Neural cell (in vitro differentiated cells): ENCODE measurements around the gene TMEM143.

Experiments
- EP300 ChIP-seq: fragments of 450-650 bp; conservative IDR thresholded peaks from 2 replicates; pipeline ENCODE4 v1.6.1; 2014; ENCODE audit warnings: antibody characterized with exemption, mild to moderate bottlenecking, moderate library complexity; ENCODE audit not compliant: poor library complexity, severe bottlenecking
- EZH2 ChIP-seq: fragments of 200-600, 300-800 bp; shearing (Covaris generic), sonication (generic); IDR thresholded peaks from 2 replicates; pipeline ENCODE4 v1.6.1; 2014; ENCODE audit warnings: antibody characterized with exemption, low read length, borderline replicate concordance, mild to moderate bottlenecking; ENCODE audit not compliant: insufficient read depth, poor library complexity, severe bottlenecking
- MXI1 ChIP-seq: fragments of 450-650 bp; conservative IDR thresholded peaks from 2 replicates; pipeline ENCODE4 v1.6.1; 2014; ENCODE audit warnings: antibody characterized with exemption, mild to moderate bottlenecking; ENCODE audit not compliant: poor library complexity, severe bottlenecking
- POLR2AphosphoS5 ChIP-seq: IDR thresholded peaks from 2 replicates; pipeline ENCODE4 v1.6.1; 2012
- SMC3 ChIP-seq: fragments of 450-650 bp; conservative IDR thresholded peaks from 2 replicates; pipeline ENCODE4 v1.6.1; 2014; ENCODE audit warnings: antibody characterized with exemption, mild to moderate bottlenecking, moderate library complexity; ENCODE audit not compliant: poor library complexity
- TAF1 ChIP-seq: IDR thresholded peaks from 2 replicates; pipeline ENCODE4 v1.6.1; 2012; ENCODE audit warnings: low read depth
- TF ChIP-seq, protein P1 (sequence below): fragments of 450-650 bp; IDR thresholded peaks from 2 replicates; pipeline ENCODE4 v1.5.1; 2014; ENCODE audit warnings: antibody characterized with exemption, mild to moderate bottlenecking, moderate library complexity; ENCODE audit not compliant: poor library complexity, severe bottlenecking
- TF ChIP-seq, protein P2 (sequence below): IDR thresholded peaks from 2 replicates; pipeline ENCODE4 v1.6.1; 2012; ENCODE audit warnings: borderline replicate concordance

DNA sequence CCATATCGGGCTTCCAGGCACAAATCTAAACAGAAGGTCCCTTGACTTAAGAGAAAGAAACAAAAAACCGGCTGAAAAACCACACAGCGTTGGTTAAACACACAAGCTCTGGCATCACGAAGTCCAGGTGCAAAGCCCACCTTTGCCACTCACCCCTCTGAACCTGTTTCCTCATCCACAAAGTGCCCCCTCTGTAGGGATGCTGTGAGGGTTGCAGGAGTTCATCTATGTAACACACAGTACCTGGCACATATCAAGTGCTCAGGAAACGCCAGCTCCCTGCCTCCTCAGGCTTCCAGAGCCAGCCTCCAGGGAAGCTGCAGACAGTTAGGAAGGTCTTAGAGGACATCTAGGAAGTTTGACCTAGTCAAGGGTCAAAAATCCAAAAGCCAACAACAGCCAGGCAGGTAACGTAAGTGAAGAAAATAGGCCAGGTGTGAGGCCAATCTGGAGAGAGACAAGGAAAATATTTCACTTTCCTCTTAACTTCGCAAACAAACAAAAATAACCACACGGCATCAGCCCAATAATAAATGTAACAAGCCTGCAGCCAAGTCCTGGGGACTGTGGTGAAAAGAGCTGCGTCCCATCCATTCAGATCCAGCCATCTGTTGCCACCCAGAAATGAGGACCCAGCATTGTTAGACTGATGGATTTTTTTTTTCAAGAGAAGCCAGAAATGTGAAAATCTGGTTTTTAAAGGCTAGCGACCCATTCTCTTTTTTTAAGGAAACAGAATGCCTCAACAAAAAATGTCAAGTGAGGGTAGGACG lies 17.6 kb upstream of the TMEM143 start:
- TF ChIP-seq EP300 (no peak), EZH2 (no peak), TAF1 (no peak), SMC3 (no peak), POLR2AphosphoS5 (no peak), MXI1 (no peak)
- TF ChIP-seq, protein P1, sequence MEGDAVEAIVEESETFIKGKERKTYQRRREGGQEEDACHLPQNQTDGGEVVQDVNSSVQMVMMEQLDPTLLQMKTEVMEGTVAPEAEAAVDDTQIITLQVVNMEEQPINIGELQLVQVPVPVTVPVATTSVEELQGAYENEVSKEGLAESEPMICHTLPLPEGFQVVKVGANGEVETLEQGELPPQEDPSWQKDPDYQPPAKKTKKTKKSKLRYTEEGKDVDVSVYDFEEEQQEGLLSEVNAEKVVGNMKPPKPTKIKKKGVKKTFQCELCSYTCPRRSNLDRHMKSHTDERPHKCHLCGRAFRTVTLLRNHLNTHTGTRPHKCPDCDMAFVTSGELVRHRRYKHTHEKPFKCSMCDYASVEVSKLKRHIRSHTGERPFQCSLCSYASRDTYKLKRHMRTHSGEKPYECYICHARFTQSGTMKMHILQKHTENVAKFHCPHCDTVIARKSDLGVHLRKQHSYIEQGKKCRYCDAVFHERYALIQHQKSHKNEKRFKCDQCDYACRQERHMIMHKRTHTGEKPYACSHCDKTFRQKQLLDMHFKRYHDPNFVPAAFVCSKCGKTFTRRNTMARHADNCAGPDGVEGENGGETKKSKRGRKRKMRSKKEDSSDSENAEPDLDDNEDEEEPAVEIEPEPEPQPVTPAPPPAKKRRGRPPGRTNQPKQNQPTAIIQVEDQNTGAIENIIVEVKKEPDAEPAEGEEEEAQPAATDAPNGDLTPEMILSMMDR = no peak
- TF ChIP-seq, protein P2, sequence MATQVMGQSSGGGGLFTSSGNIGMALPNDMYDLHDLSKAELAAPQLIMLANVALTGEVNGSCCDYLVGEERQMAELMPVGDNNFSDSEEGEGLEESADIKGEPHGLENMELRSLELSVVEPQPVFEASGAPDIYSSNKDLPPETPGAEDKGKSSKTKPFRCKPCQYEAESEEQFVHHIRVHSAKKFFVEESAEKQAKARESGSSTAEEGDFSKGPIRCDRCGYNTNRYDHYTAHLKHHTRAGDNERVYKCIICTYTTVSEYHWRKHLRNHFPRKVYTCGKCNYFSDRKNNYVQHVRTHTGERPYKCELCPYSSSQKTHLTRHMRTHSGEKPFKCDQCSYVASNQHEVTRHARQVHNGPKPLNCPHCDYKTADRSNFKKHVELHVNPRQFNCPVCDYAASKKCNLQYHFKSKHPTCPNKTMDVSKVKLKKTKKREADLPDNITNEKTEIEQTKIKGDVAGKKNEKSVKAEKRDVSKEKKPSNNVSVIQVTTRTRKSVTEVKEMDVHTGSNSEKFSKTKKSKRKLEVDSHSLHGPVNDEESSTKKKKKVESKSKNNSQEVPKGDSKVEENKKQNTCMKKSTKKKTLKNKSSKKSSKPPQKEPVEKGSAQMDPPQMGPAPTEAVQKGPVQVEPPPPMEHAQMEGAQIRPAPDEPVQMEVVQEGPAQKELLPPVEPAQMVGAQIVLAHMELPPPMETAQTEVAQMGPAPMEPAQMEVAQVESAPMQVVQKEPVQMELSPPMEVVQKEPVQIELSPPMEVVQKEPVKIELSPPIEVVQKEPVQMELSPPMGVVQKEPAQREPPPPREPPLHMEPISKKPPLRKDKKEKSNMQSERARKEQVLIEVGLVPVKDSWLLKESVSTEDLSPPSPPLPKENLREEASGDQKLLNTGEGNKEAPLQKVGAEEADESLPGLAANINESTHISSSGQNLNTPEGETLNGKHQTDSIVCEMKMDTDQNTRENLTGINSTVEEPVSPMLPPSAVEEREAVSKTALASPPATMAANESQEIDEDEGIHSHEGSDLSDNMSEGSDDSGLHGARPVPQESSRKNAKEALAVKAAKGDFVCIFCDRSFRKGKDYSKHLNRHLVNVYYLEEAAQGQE = no peak
